Subcutaneous adipose tissue (tissue), 4 donors: ENCODE results near the gene VEGFA. TPM values are rescaled to one million over a fixed set of nuclear protein-coding genes. Genes with fewer than 3 reads are reported as not detected.

Source experiments
- total RNA-seq, 4 donors: library from RNA; depleted of rRNA; stranded (reverse); fragments of >200 nt; gene quantifications; one replicate each; pipeline ENCODE4 v1.1.0, GENCODE V29; 2016
- TF ChIP-seq, protein P1 (sequence below): fragments of 450-650 bp; IDR thresholded peaks from one replicate; pipeline ENCODE4 v1.5.1; 2016; ENCODE audit warnings: low read depth, mild to moderate bottlenecking, control low read depth, antibody characterized with exemption, moderate library complexity

VEGFA gene
- total RNA-seq, 4 donors from 2014 or later, result 195 to 909 (median 398) TPM

GRCh38 chr6:43785904-43786303, 15.9 kb downstream of the VEGFA start:
- TF ChIP-seq, protein P1, sequence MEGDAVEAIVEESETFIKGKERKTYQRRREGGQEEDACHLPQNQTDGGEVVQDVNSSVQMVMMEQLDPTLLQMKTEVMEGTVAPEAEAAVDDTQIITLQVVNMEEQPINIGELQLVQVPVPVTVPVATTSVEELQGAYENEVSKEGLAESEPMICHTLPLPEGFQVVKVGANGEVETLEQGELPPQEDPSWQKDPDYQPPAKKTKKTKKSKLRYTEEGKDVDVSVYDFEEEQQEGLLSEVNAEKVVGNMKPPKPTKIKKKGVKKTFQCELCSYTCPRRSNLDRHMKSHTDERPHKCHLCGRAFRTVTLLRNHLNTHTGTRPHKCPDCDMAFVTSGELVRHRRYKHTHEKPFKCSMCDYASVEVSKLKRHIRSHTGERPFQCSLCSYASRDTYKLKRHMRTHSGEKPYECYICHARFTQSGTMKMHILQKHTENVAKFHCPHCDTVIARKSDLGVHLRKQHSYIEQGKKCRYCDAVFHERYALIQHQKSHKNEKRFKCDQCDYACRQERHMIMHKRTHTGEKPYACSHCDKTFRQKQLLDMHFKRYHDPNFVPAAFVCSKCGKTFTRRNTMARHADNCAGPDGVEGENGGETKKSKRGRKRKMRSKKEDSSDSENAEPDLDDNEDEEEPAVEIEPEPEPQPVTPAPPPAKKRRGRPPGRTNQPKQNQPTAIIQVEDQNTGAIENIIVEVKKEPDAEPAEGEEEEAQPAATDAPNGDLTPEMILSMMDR, result no peak

- TF ChIP-seq, protein P1, result no peak
Measured at GRCh38 chr6:43786664-43787329, 16.8 kb downstream of the VEGFA start.

GRCh38 chr6:43788301-43788700, 18.3 kb downstream of the VEGFA start:
- TF ChIP-seq, protein P1, result no peak

- TF ChIP-seq, protein P1, result no peak
Measured at GRCh38 chr6:43789447-43789846, 19.4 kb downstream of the VEGFA start.

DNA sequence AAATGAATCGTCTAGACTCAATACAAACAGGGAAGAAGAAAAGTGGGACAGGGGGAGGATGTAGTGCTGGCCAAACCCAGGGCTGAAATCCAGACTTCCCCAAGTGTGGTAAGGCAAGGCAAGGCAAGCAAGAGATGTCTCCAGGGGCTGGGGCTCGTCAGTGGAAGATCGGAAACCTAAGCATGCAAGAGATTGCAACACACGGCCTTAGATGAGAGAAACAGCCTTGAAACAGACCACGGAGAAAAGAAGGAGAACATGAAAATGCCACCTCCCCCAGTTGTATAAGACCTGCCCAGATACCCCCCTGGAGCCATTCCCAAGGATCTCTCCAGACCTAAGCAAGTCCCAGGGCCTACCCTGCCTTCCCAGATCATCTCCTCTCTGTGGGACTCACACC, 20.0 kb downstream of the VEGFA start:
- TF ChIP-seq, protein P1, result no peak

DNA sequence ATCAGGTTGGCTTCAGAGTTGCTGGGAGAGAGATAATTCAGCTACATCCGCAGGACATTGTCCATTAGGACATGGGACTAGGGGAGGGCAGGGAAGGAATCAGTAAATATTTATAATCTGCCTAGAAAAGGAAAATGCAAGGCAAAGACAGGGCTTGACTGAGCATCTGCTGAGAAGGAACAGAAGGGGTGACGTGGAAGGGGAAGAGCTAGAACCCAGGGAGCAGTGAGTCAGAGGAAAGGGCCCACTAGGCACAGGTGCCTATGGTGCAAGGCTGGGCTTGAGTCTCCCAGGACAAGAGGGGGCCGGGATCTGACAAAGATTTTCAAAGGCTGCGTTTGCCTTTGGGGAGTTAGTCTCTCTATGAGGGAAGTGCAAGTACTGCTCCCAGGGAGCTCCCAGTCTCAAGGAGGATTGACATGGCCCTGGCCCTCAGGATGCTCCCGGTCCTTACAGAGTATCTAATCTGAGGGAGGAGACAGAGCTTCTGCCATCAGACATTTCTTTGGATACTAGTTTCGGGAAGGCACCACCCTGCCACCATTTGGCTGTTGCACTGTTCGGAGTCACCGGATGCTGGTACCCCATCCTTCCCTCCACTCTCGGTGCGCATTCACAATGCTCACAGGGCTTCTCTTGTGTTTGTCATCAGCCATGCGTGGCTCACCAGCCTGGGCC, 21.9 kb downstream of the VEGFA start:
- TF ChIP-seq, protein P1, result no peak

- TF ChIP-seq, protein P1, result no peak
Measured at GRCh38 chr6:43793154-43793874, 23.3 kb downstream of the VEGFA start.
